ENCODE measurements around the gene MND1.

DNA sequence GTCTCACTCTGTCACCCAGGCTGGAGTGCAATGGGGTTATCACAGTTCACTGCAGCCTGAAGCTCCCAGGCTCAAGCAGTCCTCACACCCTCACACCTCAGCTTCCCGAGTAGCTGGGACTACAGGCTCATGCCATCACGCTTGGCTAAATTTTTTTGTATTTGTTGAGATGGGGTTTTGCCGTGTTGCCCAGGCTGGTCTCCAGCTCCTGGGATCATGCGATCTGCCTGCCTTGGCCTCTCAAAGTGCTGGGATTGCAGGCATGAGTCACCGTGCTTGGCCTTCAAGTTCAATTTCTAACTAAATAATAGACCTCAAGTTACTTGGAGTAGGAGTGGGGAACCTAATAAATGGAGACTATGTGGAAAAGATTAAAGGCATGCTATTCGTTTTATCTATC is 48.9 kb downstream of the MND1 start:
- TF ChIP-seq POLR2AphosphoS5 (IDR thresholded peaks at IDR 0.05; ENCODE audit: low read depth, low read length) (no peak), FOXP2 (optimal IDR thresholded peaks at IDR 0.05; ENCODE audit: borderline replicate concordance, extremely low read depth, extremely low read length, insufficient read depth) (no peak), SIN3A (IDR thresholded peaks at IDR 0.05; ENCODE audit: borderline replicate concordance, insufficient read depth, low read length) (no peak), TAF1 (IDR thresholded peaks at IDR 0.05; ENCODE audit: borderline replicate concordance, insufficient read depth, low read length) (no peak), REST (IDR thresholded peaks at IDR 0.05; ENCODE audit: insufficient read depth in 1 of 2, low read depth in 2 of 2, low read length in 2 of 2) (no peak)
